Measurements from ENCODE around the gene IFNL1. TPM values are rescaled to one million over a fixed set of nuclear protein-coding genes. Genes with fewer than 3 reads are reported as not detected.

IFNL1 gene
- total RNA-seq, 2 donors from 2014 or later: not detected

GRCh38 chr19:39257227-39257626 is 39.0 kb upstream of the IFNL1 start:
- Histone ChIP-seq H3K9me3 (no peaks in the 10 kb centered on the region), H3K36me3 (no peaks in the 10 kb centered on the region), H3K4me1 (ENCODE audit: control insufficient read depth in 1 of 2, low read depth in 2 of 2) (no peaks in the 10 kb centered on the region), H3K4me3 (no peak overlapping the region), H3K27me3 (replicated peaks; ENCODE audit: insufficient read depth) (no peaks in the 10 kb centered on the region), H3K27ac (no peak overlapping the region)
- no peak for TF ChIP-seq CTCF (IDR thresholded peaks at IDR 0.05)
- DNase-seq (ENCODE audit: low spot score) (no peak), ATAC-seq (ENCODE audit: insufficient number of reproducible peaks, low FRiP score, low read depth) (no peak)

GRCh38 chr19:39261704-39262103 is 34.5 kb upstream of the IFNL1 start:
- Histone ChIP-seq H3K36me3 (no peaks in the 10 kb centered on the region), H3K9me3 (no peaks in the 10 kb centered on the region), H3K27ac (no peak overlapping the region), H3K4me3 (no peak overlapping the region), H3K27me3 (replicated peaks; ENCODE audit: insufficient read depth) (no peaks in the 10 kb centered on the region), H3K4me1 (ENCODE audit: control insufficient read depth in 1 of 2, low read depth in 2 of 2) (no peaks in the 10 kb centered on the region)
- DNase-seq (ENCODE audit: low spot score) (no peak), ATAC-seq (ENCODE audit: insufficient number of reproducible peaks, low FRiP score, low read depth) (no peak)
- no peak for TF ChIP-seq CTCF (IDR thresholded peaks at IDR 0.05)

GRCh38 chr19:39262496-39262895 is 33.7 kb upstream of the IFNL1 start:
- no peak overlapping the region for H3K27ac ChIP-seq
- ATAC-seq (ENCODE audit: insufficient number of reproducible peaks, low FRiP score, low read depth) (no peak), DNase-seq (ENCODE audit: low spot score) (no peak)
- H3K9me3 ChIP-seq: no peaks in the 10 kb centered on the region
- no peak for TF ChIP-seq CTCF (IDR thresholded peaks at IDR 0.05)
- H3K36me3 ChIP-seq: no peaks in the 10 kb centered on the region
- no peaks in the 10 kb centered on the region for H3K27me3 ChIP-seq (replicated peaks; ENCODE audit: insufficient read depth)
- H3K4me1 ChIP-seq (ENCODE audit: control insufficient read depth in 1 of 2, low read depth in 2 of 2): no peaks in the 10 kb centered on the region
- H3K4me3 ChIP-seq: no peak overlapping the region

- H3K27me3 ChIP-seq (replicated peaks; ENCODE audit: insufficient read depth): no peaks in the 10 kb centered on the region
- no peaks in the 10 kb centered on the region for H3K36me3 ChIP-seq
- ATAC-seq (ENCODE audit: insufficient number of reproducible peaks, low FRiP score, low read depth) (no peak), DNase-seq (ENCODE audit: low spot score) (no peak)
- H3K4me3 ChIP-seq: no peak overlapping the region
- no peaks in the 10 kb centered on the region for H3K4me1 ChIP-seq (ENCODE audit: control insufficient read depth in 1 of 2, low read depth in 2 of 2)
- TF ChIP-seq CTCF (IDR thresholded peaks at IDR 0.05): no peak
- no peak overlapping the region for H3K27ac ChIP-seq
- H3K9me3 ChIP-seq: no peaks in the 10 kb centered on the region
These were observed 32.3 kb upstream of the IFNL1 start for GRCh38 chr19:39263912-39264305.

GRCh38 chr19:39264306-39265290 is 31.6 kb upstream of the IFNL1 start:
- no peak for TF ChIP-seq CTCF (IDR thresholded peaks at IDR 0.05)
- Histone ChIP-seq H3K27me3 (replicated peaks; ENCODE audit: insufficient read depth) (no peaks in the 10 kb centered on the region), H3K9me3 (no peaks in the 10 kb centered on the region), H3K4me1 (ENCODE audit: control insufficient read depth in 1 of 2, low read depth in 2 of 2) (no peaks in the 10 kb centered on the region), H3K4me3 (no peak overlapping the region), H3K36me3 (no peaks in the 10 kb centered on the region), H3K27ac (no peak overlapping the region)
- DNase-seq (ENCODE audit: low spot score) (no peak), ATAC-seq (ENCODE audit: insufficient number of reproducible peaks, low FRiP score, low read depth) (no peak)
